ENCODE measurements around the gene STAC3.
"Not testable (repeated sequence)": the region's sequence is repeated elsewhere in the genome, so short reads cannot be mapped to it uniquely, and the experiment has no call there.

Gene STAC3

GRCh38 chr12:57276935-57277563 lies 26.1 kb upstream of the STAC3 start:
- DNase-seq (ENCODE audit: extremely low spot score), result no peak
- POLR2A ChIA-PET, result no interaction called here

DNA sequence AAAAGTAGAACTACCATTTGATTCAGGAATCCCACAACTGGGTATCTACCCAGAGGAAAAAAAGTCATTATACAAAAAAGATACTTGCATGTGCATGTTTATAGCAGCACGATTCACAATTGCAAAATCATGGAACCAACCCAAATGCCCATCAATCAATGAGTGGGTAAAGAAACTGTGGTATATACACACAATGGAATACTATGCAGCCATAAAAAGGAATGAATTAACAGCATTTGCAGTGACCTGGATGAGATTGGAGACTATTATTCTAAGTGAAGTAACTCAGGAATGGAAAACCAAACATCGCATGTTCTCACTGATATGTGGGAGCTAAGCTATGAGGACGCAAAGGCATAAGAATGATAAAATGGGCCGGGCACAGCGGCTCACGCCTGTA lies 25.2 kb upstream of the STAC3 start:
- not testable (repeated sequence) for DNase-seq (ENCODE audit: extremely low spot score)
- ChIA-PET POLR2A (interaction anchor here (0.5 kb wide), 1 partner anchor 26 kb away, joined by 3 read pairs; no protein-coding TSS in a partner anchor), CTCF (interaction anchor here (1.5 to 2.7 kb wide), 3 partner anchors 12 to 182 kb away, joined by 8 to 10 read pairs (median 9); no protein-coding TSS in a partner anchor)

More at GRCh38 chr12:57276935-57277563, 26.1 kb upstream of the STAC3 start:
- no peak for TF ChIP-seq CTCF (IDR thresholded peaks at IDR 0.05; ENCODE audit: control extremely low read depth, extremely low read depth, low read depth, missing control alignments)
- CTCF ChIA-PET, result interaction anchor here (0.6 to 2.7 kb wide), 7 partner anchors 13 to 181 kb away, joined by 3 to 10 read pairs (median 8); partner anchors contain the start of gene INHBE

- TF ChIP-seq CTCF (IDR thresholded peaks at IDR 0.05; ENCODE audit: control extremely low read depth, extremely low read depth, low read depth, missing control alignments), result no peak
- POLR2A ChIA-PET, result no interaction called here
- CTCF ChIA-PET, result interaction anchor here (0.9 to 2.6 kb wide), 9 partner anchors 9 to 182 kb away, joined by 3 to 11 read pairs (median 4); partner anchors contain the start of gene INHBE
- DNase-seq (ENCODE audit: extremely low spot score), result no peak
Observed at GRCh38 chr12:57273516-57273915, 22.5 kb upstream of the STAC3 start.

DNA sequence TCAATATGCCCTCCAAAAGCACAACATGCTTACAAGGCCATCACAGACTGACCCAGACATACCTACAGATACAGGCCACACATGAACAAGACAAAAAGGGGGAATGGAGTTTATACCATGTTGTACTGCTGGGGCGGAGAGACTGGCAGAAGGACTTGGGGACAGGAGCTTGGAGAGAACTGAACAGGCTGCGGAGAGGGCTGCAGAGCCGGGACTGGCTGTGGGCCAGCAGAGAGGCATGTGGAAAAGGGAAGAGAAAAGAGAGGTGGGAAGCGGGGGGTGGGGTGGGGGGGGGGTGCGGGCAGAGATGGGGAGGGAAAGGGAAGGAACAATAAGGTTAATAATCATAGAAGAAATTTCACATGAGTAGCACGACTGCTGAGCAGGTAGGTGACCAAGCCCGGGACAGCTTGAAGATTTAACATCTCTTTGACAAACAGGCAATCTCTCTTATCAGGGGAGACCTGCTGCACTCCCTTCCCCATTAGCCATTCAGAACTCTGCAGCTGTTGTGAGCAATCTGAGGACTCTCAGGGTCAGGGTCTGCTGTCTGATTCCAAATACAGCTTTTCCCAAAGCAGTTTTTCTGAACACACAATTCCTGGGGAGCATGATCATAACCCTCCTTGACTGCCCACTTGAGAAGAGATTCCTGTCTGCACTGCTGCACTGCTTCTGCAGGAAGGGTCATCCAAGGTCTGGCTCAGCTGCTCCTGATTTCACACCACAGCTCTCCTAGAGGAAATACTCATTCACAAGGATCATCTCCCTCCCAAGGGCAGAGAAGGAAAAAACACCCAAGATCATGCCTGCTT lies 21.6 kb upstream of the STAC3 start:
- DNase-seq (ENCODE audit: extremely low spot score), result no peak
- TF ChIP-seq CTCF (IDR thresholded peaks at IDR 0.05; ENCODE audit: control extremely low read depth, extremely low read depth, low read depth, missing control alignments), result no peak
- CTCF ChIA-PET, result interaction anchor here (0.9 to 2.6 kb wide), 13 partner anchors 8 to 186 kb away, joined by 3 to 11 read pairs (median 4); no protein-coding TSS in a partner anchor
- POLR2A ChIA-PET, result no interaction called here

GRCh38 chr12:57270966-57271470 lies 20.0 kb upstream of the STAC3 start:
- ChIA-PET POLR2A (no interaction called here), CTCF (interaction anchor here (0.7 to 2.4 kb wide), 11 partner anchors 10 to 194 kb away, joined by 3 to 17 read pairs (median 4); partner anchors contain the start of gene GLI1)
- no peak for TF ChIP-seq CTCF (IDR thresholded peaks at IDR 0.05; ENCODE audit: control extremely low read depth, extremely low read depth, low read depth, missing control alignments)
- DNase-seq (ENCODE audit: extremely low spot score), result no peak

GRCh38 chr12:57268264-57268663 lies 17.3 kb upstream of the STAC3 start:
- no peak for TF ChIP-seq CTCF (IDR thresholded peaks at IDR 0.05; ENCODE audit: control extremely low read depth, extremely low read depth, low read depth, missing control alignments)
- CTCF ChIA-PET, result interaction anchor here (1.1 to 11.2 kb wide), 4 partner anchors 11 to 188 kb away, joined by 4 to 200 read pairs (median 28); partner anchors contain the start of genes GLI1 and INHBE
- DNase-seq (ENCODE audit: extremely low spot score), result no peak
- POLR2A ChIA-PET, result no interaction called here

Data from GM10248 (cell line).